HUDEP-2 (cell line): Measurements from ENCODE around the gene WWOX.

Experiments
- DNase-seq, 76 experiments: peaks; one replicate each; lab custom pipeline; 2025; ENCODE audit not compliant: unreplicated experiment in 76 of 76; lab: John Stamatoyannopoulos, UW

The WWOX gene

DNA sequence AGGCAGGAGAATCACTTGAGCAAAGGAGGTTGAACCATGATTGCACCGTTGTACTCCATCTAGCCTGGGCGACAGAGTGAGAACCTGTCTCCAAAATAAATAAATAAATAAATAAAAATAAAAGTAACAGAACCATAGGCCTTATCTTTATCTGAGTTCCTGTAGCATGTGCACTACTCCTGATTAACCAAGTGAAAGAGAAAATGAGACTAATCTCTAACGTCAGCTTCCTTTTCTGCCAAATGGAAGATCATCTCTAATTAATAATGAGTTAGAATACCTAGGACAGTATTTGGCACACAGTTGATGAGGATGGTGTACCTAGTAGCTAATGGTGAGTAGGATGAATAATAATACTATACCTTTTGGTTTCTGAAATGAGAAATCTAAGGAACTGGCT lies 520.4 kb downstream of the WWOX start:
- DNase-seq, result peak in 16 of 76 experiments; percentile 18 to 75 (median 45)

DNA sequence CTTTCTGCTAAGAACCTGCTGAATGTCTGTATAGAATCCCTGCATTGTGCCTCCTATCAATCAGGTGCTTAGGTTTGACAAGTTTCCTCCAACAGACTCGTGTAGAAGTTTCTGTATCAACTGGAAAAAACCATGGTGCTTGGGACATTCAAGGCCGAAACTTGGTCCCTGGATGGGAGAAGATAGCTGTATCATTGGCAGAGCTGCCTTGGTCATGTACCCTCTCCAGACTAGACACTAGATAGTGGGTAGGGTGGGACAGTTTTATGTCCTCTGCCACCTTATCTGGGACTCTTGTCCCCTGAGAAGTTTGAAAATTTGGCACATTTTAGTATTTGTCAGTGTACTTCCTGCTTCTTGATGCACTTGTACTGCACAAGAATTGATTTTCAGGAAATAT lies 520.8 kb downstream of the WWOX start:
- peak in 72 of 76 experiments; percentile 4 to 93 (median 62) for DNase-seq

DNA sequence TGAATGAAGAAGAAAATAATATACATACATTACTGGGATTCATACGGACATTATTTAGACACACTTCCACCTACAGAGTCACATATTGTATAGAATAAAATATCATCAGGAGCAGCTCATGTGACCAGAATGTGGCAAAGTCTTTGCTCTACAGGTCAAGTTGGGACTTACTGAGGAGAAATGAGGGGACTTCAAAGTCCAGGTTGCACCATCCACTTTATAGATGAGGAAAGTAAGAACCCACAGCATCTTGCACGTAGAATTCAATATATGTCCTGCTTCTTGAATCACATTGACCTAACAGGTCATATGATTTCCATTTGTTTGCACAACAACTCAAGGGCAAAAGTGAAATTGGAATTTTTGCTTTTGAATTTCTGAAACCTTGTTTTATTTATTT lies 524.3 kb downstream of the WWOX start:
- DNase-seq, result no peak

DNA sequence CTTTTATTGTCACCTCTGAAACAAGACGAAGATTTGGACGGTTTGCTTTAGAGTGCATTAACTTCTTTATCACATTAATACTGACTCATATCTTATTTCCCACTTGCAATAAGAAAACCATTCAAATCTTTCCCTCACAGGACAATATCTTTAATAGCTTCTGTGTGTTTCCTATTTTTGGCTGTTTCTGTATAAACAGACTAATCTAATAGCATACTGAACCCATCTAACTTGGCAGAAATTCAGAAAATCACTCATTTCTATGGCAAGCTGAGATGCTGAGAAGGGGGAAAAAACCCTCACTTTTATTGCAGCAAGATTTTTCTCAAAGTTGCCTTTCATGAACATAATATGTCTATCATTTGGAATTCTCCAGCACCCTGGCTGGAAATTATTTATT lies 524.9 kb downstream of the WWOX start:
- DNase-seq, result peak in 1 of 76 experiments; percentile 15

DNA sequence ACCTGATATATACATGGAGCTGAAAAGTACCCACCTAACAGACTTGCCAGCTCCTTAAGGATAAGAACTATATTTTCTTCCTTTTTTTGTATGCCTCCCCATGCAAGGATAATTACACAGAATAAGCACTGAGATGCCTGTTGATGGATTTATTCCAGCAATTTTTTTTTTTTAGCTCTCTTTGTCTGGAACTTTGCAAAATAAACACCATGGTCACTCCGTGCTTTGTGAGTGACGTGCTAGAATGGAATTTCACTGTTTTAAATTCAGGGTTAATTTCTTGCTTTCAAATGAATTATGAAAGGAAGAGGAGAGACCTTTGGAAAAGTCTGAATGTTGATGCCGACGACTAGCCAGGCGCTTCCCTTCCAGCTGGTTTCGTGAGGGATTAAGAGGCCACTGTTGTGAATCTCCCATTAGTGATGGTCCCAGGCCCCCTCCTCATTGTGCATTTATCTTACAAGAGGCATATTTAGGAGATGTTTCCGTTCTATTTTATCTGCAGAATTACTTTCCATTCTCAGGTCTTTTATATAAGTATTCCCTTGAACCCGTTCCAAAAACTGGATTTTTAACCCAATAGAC lies 529.1 kb downstream of the WWOX start:
- DNase-seq, result no peak

DNA sequence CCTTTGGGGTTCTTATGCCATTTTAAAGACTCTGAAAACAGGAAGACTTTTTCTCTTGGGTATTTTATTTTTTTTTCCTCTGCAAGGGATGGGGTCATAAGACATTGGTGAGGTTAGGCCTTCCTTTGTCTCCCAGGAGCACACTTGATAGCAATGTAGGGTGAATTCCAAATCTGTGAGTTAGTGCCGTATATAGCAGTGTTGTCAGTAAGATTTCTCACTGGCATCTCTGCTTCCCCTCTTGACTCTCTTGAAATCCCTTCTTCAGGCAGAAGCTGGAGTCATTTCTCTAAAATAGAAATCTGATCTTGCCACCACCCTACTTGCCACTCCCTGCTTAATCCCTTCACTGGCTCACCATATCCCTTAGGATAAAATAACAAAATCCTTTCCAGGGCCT lies 529.7 kb downstream of the WWOX start:
- no peak for DNase-seq

DNA sequence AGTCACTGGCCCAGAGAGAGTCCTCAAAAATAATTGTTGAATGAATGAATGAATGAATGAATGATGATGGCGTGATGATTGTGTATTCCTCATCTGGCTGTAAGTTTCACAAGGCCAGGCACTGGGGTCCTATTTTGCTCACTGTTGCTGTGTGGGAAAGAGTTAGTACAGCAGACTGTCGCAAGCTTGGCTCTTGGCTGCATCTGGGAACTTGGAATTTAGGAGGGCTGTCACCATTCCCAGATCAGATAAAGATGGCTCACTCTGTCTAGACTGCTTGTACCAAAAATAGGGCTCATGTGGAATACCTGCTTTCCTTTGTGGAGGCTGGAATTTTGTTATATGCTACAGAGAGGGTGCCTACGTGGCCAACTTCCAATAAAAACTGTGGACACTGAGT lies 530.6 kb downstream of the WWOX start:
- no peak for DNase-seq

DNA sequence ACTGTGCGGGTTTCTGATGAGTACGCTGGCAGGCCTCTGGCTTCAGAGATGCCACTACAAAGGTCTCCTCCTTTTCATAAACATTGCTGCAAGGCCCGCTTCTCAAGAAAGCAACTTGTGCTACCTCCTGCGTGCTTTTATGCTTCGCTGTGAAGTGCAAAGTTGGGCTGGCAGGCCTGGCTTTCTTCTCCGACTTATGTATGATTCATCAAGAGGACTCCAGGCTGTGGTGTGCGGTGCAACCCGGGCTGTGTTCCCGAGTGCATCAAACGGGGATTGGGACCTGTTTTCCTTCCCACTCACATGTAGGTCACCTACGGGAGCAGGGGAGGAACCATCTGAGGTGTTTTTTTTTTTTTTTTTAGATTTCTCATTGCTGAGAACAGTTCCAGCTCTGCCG lies 534.1 kb downstream of the WWOX start:
- DNase-seq, result no peak

DNA sequence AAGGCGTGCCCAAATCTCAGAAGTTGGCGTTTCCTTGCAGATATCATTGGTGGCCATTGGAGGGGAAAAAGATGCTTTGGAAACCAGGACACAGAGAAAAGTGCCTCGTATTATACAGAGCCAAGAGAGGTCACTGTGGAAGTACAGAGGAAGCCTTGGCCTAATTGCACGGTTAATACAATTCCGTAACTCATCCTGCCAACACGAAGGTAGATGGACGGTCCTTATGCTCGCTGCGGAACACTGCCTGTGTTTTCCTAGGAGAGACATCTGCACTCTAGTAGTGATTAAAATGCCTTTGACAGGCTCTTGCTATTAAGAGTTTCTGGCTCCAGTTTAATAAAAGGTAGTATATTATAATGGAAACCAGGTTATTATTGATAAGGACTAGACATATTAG lies 536.4 kb downstream of the WWOX start:
- no peak for DNase-seq

DNA sequence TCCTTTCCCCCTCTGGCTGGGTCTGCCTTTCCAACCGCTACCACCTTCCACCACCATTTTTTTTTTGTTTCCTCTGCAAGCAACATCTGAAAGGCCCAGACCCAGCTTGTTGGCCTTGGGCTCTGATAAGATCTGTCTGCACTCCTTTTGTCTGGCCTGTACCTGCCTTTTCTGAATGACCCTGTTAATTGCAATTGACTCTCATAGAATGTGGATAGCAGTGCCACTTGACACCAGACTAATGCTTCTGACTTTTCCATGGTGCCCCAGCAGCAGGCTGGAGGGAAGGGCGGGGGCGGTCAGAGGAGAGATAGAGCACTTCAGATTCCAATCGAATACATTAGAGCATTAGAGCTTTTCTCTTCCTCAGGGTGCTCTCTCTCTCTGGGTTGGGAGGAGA lies 538.9 kb downstream of the WWOX start:
- no peak for DNase-seq

DNA sequence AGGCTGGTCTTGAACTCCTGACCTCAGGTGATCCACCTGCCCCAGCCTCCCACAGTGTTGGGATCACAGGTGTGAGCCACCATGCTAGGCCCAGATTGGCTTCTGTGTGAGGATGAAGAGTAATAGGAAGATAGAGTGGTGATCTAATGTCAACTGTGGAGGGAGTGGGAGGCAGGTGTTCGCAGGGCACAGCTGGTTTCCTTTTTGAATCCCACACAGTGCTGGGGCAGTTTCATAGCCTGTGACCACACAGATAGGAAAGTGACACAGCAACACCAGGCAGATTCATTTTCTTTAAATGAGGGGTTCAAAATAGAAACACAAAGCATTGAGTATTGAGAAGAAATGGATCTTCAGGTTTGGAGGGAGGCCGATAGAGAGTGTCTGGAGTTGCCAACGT lies 540.3 kb downstream of the WWOX start:
- no peak for DNase-seq

DNA sequence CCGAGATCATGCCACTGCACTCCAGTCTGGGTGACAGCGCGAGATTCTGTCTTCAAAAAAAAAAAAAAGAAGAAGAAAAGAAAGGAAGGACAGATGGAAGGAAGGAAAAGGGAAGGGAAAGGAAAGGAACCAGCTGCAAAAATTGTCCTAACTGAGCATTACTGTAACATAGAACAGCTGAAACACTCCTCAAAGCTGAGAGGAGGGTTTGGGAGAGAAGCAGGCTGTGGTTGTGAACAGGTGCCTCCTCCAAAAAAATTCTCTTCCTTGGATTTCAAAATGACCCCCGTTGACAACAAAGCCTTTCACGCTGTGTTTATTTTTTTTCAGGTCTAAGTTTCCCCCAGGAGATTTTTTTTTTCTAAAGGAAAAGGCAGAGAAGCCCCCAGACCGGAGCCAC lies 541.4 kb downstream of the WWOX start:
- no peak for DNase-seq

DNA sequence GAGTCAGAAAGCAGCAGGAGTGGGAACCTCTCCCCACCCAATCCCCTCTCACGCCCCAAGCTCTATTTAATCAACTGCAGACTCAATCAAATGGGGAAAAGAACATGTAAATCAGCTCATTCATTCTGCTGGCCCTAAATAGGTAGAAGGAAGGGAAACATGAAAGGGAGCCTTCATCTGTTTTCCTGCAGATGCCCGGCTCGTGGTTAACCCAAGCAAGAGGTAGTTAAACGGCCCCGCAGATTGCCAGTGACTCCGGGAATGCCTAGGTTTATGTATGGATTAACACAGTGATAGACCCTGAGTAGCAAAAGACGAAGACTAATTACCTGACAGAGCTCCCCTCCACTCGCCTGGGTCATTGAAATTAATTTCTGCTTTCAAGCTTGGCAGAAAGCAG lies 542.0 kb downstream of the WWOX start:
- no peak for DNase-seq

DNA sequence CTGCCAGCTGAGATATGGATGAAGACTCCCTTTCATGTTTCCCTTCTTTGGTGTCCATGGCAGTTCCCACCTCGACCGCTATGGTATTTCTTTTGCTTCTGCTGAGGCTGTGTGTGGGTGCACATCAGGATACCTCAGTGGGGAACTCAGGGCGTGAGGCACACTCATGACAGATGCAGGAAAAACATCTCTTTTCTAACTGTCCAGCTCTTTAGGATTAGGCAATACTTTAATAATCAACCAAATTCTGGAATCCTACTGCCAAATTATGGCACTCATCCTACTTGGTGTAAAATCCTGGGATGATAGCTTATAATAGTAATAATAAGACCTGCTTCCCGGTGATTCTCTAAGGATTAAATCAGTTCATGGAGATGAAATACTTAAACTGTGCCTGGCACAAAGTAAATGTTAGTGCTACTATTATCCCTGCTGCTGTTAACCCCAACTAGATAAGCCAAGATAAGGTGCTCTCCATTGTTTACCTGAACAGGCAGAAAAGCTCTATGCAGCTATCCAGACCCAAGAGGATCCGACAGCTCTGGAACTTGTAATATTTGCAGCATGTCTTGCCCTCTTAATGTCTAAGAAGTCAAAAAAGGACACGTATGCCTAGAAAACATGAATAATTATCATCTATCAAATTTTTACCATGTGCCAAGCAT lies 543.3 kb downstream of the WWOX start:
- no peak for DNase-seq

DNA sequence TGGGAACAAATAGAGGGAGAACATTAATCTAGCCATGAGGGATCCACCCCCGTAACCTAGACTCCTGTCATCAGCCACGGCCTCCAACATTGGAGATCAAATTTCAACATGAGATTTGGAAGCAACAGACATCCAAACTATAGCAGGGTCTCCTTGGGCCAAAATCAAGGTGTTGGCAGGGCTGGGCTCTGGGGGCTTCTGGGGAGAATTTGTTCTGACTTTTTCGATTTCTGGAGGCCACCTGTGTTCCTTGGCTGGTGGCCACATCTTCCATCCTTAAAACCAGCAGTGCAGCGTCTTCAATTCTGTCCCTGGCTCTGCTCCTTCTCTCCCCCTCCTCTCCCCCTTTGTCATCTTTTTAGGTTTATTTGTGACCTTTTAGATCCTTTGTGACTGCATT lies 546.2 kb downstream of the WWOX start:
- no peak for DNase-seq

DNA sequence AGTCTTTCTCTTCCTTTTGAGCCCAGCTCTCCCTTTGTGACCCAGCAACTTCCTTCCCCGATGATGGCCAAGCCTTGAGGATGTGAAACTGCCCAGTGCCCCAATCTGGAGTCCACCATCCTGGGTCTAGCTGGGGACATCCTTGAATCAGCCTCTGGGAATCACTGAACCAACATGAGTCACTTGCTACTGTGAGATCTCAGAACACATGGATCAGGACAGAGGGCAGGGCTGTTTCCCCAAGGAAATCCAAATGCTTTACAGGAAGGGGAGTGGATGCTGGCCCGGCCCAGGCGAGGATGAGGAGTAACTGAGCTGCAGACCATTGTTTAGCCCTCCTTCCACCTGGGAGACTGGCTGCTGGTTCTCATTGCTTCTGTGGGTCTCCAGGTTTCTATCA lies 547.6 kb downstream of the WWOX start:
- no peak for DNase-seq

DNA sequence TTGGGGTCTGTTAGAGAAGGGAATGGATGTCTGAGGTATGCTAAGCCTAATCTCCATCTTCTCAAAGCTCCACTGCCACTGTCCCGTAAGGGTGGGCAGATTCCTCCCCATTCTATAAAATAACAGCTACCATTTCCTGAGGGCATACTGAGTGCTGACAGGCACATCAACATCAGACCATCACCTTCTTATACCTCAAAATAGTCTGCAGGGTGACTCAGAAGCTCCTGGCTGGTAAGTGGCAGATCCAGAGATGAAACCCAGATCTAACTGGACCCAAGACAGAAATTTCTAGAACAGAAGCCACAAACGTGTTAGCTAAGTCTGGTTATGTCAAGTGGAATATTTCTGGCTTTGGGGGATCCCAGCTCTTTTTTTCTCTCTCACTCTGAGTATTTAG lies 548.0 kb downstream of the WWOX start:
- no peak for DNase-seq

DNA sequence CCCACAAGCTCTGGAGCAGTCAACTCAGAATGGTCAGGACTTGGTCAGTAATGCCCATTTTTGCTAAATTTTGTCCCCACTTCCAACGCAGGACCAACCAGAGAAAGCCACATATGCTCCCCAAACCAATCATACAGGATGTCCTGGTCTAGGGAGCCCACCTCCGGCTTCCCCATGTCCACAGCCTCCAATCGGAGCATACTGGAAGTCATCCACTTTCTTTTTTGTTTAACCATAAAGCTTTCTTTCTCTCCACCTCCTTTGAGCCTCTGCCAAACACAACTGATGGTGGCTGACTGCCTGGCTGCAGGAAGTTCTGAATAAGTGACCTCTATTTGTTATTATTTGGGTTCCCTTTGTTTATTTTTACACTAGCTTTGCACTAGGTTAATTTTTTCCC lies 549.1 kb downstream of the WWOX start:
- no peak for DNase-seq

DNA sequence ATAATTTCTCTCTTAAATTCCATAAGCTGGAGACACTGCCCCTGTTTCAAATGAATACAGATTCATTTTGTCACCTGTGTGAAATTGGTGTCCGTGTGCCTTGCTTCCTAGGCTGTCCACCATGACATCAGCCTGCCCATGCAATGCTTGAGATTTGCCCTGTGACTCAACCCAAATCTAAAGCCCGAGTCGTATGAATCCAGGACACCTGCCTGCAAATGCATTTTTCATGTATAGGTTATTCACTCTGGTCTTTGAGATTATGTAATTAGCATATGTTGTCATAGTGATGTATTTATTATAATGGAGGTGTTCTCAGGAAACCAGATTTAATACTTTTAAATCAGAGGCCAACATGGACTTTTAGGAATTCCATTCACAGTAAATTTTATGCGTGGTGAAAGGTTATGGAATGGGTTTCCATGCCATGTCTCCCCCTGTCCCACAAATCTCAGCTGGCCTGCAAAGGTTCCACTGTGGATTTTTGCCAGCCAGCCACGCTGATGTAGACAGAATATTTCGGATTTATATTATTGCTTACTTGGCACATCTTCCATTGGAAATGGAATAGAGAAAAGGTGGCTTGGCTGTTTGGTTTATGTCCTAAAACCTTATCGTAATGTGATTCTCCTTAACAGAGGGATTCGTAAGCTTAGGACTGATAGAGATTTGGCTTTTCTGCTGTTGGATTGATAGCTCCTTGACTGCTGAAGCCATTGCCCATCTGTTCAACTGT lies 551.1 kb downstream of the WWOX start:
- DNase-seq, result no peak

DNA sequence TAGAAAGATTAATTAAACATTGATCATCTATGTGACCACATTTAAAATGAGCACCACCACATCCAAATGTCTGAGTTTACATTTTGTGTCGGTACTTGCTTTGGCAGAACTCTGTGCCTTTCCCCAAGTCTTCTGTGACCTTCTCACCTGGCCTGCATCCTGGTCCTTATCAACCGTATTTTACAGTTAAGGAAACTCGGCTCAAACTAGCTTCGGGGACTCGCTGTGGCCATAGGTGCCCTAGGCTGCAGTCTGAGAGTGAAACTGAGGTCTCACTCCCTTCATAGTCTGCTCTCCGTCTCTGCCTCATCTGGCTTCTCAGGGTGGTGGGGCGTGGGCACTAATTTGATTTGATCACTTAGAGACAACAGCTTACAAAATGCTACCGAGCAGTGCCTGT lies 555.5 kb downstream of the WWOX start:
- no peak for DNase-seq

DNA sequence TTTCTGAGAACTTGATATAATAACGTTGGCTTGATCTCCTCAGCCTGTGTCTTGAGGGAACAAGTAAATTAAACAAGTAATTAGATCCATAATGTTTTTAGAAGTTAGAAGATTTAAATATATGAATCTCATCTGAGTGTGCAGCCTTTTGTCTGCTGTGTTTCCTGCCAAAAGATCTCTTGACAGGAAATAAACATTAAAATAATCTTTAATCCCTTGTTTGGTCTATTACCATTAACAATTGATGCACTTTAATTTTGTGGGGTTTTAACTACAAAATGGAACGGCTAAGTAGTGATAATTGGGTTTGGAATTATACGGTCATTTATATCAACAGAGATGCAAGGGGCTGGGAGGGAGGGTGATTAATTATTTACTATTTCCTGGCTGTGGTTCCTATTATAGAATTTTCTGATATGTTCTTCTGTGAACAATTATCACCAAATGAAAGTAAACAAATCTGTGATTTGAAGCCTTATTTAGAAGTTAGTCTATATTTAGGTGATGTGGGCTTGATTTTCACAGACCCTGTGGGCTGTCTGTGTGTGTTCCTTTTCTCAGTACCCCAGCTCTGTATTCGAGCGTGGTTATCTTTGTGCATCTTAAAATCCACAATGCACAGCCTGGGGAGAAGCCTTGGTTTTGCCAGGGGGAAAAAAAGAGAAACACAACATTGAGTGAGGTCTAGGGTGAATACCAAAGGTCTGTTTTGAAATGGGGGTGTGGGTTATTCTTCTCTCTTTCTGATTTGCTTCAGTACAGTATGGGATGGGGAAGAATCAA lies 556.1 kb downstream of the WWOX start:
- DNase-seq, result no peak
